GM12892 (cell line): ENCODE data around the gene PDE3A.

Source experiments
- DNase-seq: peaks from one replicate; pipeline ENCODE4 v3.0.0; 2011; ENCODE audit not compliant: insufficient read length
- FAIRE-seq: peaks from 2 replicates; lab custom pipeline; 2011; peaks lifted over from hg19 to GRCh38; lab: Jason Lieb, UNC
- POLR2A ChIP-seq: IDR thresholded peaks from 2 replicates; pipeline ENCODE4 v1.6.1; 2011; ENCODE audit warnings: low read depth, low read length, control low read depth
- POLR2AphosphoS5 ChIP-seq: IDR thresholded peaks from 2 replicates; pipeline ENCODE4 v1.6.1; 2011; ENCODE audit warnings: low read depth, low read length, control low read depth
- TAF1 ChIP-seq: IDR thresholded peaks from 2 replicates; pipeline ENCODE4 v1.6.1; 2011; ENCODE audit warnings: low read depth, mild to moderate bottlenecking, control low read depth, low read length, borderline replicate concordance

The PDE3A gene

GRCh38 chr12:20555015-20555414 lies 186.7 kb downstream of the PDE3A start:
- no peak for TF ChIP-seq POLR2AphosphoS5
- no peak for TF ChIP-seq POLR2A
- no peak for TF ChIP-seq TAF1
- DNase-seq, result no peak
- no peak for FAIRE-seq

GRCh38 chr12:20555771-20556170 lies 187.4 kb downstream of the PDE3A start:
- DNase-seq (no peak), FAIRE-seq (no peak)
- TF ChIP-seq POLR2AphosphoS5, result no peak
- TF ChIP-seq TAF1, result no peak
- TF ChIP-seq POLR2A, result no peak

- TF ChIP-seq TAF1 (no peak), POLR2A (no peak)
- FAIRE-seq (no peak), DNase-seq (no peak)
Measured at GRCh38 chr12:20557096-20557495, 188.8 kb downstream of the PDE3A start.

- TF ChIP-seq POLR2A (no peak), POLR2AphosphoS5 (no peak), TAF1 (no peak)
- no peak for FAIRE-seq
- DNase-seq, result no peak
Measured at GRCh38 chr12:20560935-20561334, 192.6 kb downstream of the PDE3A start.

- FAIRE-seq, result no peak
- no peak for TF ChIP-seq TAF1
- no peak for TF ChIP-seq POLR2A
- TF ChIP-seq POLR2AphosphoS5, result no peak
- no peak for DNase-seq
Measured at GRCh38 chr12:20561871-20562270, 193.5 kb downstream of the PDE3A start.

GRCh38 chr12:20567413-20567812 lies 199.1 kb downstream of the PDE3A start:
- no peak for TF ChIP-seq POLR2A
- TF ChIP-seq TAF1, result no peak
- no peak for TF ChIP-seq POLR2AphosphoS5
- FAIRE-seq (no peak), DNase-seq (no peak)

- no peak for FAIRE-seq
- no peak for TF ChIP-seq TAF1
- TF ChIP-seq POLR2AphosphoS5, result no peak
- no peak for TF ChIP-seq POLR2A
Measured at GRCh38 chr12:20572451-20572850, 204.1 kb downstream of the PDE3A start.

GRCh38 chr12:20576528-20576927 lies 208.2 kb downstream of the PDE3A start:
- no peak for DNase-seq
- FAIRE-seq, result no peak
- TF ChIP-seq POLR2A (no peak), POLR2AphosphoS5 (no peak), TAF1 (no peak)

More at GRCh38 chr12:20572451-20572850, 204.1 kb downstream of the PDE3A start:
- no peak for DNase-seq

GRCh38 chr12:20577054-20577453 lies 208.7 kb downstream of the PDE3A start:
- TF ChIP-seq POLR2A, result no peak
- no peak for TF ChIP-seq TAF1
- TF ChIP-seq POLR2AphosphoS5, result no peak
- DNase-seq, result no peak
- FAIRE-seq, result no peak

- TF ChIP-seq POLR2A (no peak), POLR2AphosphoS5 (no peak), TAF1 (no peak)
- FAIRE-seq, result no peak
- DNase-seq, result no peak
Measured at GRCh38 chr12:20578142-20578541, 209.8 kb downstream of the PDE3A start.

- FAIRE-seq, result no peak
- no peak for TF ChIP-seq TAF1
- TF ChIP-seq POLR2AphosphoS5, result no peak
- no peak for TF ChIP-seq POLR2A
Measured at GRCh38 chr12:20585055-20585625, 216.8 kb downstream of the PDE3A start.

GRCh38 chr12:20585913-20586312 lies 217.6 kb downstream of the PDE3A start:
- DNase-seq (no peak), FAIRE-seq (no peak)
- TF ChIP-seq POLR2A (no peak), TAF1 (no peak), POLR2AphosphoS5 (no peak)

More at GRCh38 chr12:20585055-20585625, 216.8 kb downstream of the PDE3A start:
- DNase-seq, result no peak
